Pancreas (tissue), 10 donors: ENCODE measurements around the gene INSR. TPM values are rescaled to one million over a fixed set of nuclear protein-coding genes. Genes with fewer than 3 reads are reported as not detected.
A peak's percentile ranks its signal among the peaks of the same experiment; 100 is the strongest.
"Not testable (repeated sequence)": the region's sequence is repeated elsewhere in the genome, so short reads cannot be mapped to it uniquely, and the experiment has no call there.

ENCODE experiments used
- ATAC-seq, 4 donors: fragments of 200-7000 bp; cut with Tn5 transposase; one replicate each; pipeline versions ENCODE4 v1.8.0 to v1.9.1; 2020; ENCODE audit warnings: mild to moderate bottlenecking in 4 of 4, moderate library complexity in 4 of 4
- DNase-seq, 6 donors: peaks; one replicate each; pipeline ENCODE4 v3.0.0-alpha.2; 2020
- FAIRE-seq: peaks from 2 replicates; lab custom pipeline; 2012; peaks lifted over from hg19 to GRCh38; lab: Jason Lieb, UNC
- H3K27ac ChIP-seq, 4 donors: fragments of 200-600 bp; sonication (generic); 1 replicate in 3 of 4; 2 replicates in 1 of 4; pipeline versions ENCODE4 v1.5.0 to v1.8.0; 2020
- H3K27me3 ChIP-seq, 4 donors: fragments of 200-600 bp; one replicate each; pipeline ENCODE4 v1.8.0; 2021
- H3K36me3 ChIP-seq, 3 donors: fragments of 200-600 bp; sonication (generic) in 1 of 3; one replicate each; pipeline versions ENCODE4 v1.5.0 to v1.8.0; 2020 to 2021
- H3K4me1 ChIP-seq, 3 donors: fragments of 200-600 bp; one replicate each; pipeline ENCODE4 v1.8.0; 2021
- H3K4me3 ChIP-seq, 4 donors: fragments of 200-600 bp; sonication (generic) in 2 of 4; one replicate each; pipeline versions ENCODE4 v1.5.0 to v1.8.0; 2020 to 2021
- H3K9me3 ChIP-seq, 4 donors: fragments of 200-600 bp; one replicate each; pipeline ENCODE4 v1.8.0; 2021
- CTCF ChIP-seq, 4 donors: fragments of 200-600 bp; sonication (generic) in 3 of 4; IDR thresholded peaks; one replicate each; pipeline versions ENCODE4 v1.5.0 to v1.8.0; 2021; ENCODE audit warnings: antibody characterized with exemption in 4 of 4
- WGBS, 2 donors: extraction: QIAGEN DNeasy Blood & Tissue Kit; methylation state at CpG; one replicate each; pipeline ENCODE4 v1.1.7; 2013; 5-methylcytosine and 5-hydroxymethylcytosine counted together
- intact Hi-C, 3 donors: fragments of 100-400 bp; cut with DNase I; formaldehyde crosslinking; loops; one replicate each; pipeline versions ENCODE4 v1.11.1 to v1.14.2; 2022
- polyA plus RNA-seq, 2 donors: library from polyadenylated mRNA; stranded (reverse); fragments of 200-250 nt; gene quantifications; one replicate each; pipeline ENCODE4 v1.2.3, GENCODE V29; 2013
- total RNA-seq, 6 donors: library from RNA; stranded (reverse); fragmentation: NEBNext Ultra II Directional in 4 of 6; extraction: Animal tissue kit (Norgen Biotek cat#: 25700) in 4 of 6; gene quantifications; one replicate each; pipeline versions ENCODE4 v1.2.1 to v1.2.4, GENCODE V29; 2021 to 2023
- donor health status: healthy with polysubstance abuse.
- donor health status: DM: no; HTN: no; CAD: no; lungs with moderate emphysema.
- donor health status: DM: no; HTN: no; CAD: no.
- donor health status: control.
- donor health status: control.
- donor health status: Bipolar disorder and iron deficiency.
- donor health status: DM: yes; HTN: yes; CAD: no.
- donor health status: DM: no; HTN: no; CAD: no.
- donor health status: DM: no; HTN: no; CAD: no.
- donor health status: DM: yes; HTN: yes; CAD: no.

The INSR gene
- total and polyA plus RNA-seq, 8 donors, result 45.1 to 205 (median 120) TPM

- no peak overlapping the region for H3K27ac ChIP-seq
- no peaks in the 10 kb centered on the region for H3K9me3 ChIP-seq
- DNase-seq, result no peak
- H3K36me3 ChIP-seq, result no peaks in the 10 kb centered on the region
- WGBS, 2 donors, result 91 to 95% methylated on average over 1 of the region's 1 CpG
- intact Hi-C loops, result no loop called here
- no peak overlapping the region for H3K4me3 ChIP-seq
- H3K27me3 ChIP-seq, result no peaks in the 10 kb centered on the region
- no peak for TF ChIP-seq CTCF (IDR thresholded peaks at IDR 0.05)
- ATAC-seq, result no peak
- H3K4me1 ChIP-seq, result no peaks in the 10 kb centered on the region
- no peak for FAIRE-seq
These were observed 33.6 kb upstream of the INSR start for GRCh38 chr19:7327802-7328201.

GRCh38 chr19:7326105-7326877 lies 32.1 kb upstream of the INSR start:
- Histone ChIP-seq H3K27me3 (no peaks in the 10 kb centered on the region), H3K4me1 (peaks cover 0 to 3% (median 0%) of the 10 kb centered on the region in 3 donors), H3K36me3 (no peaks in the 10 kb centered on the region), H3K4me3 (no peak overlapping the region), H3K9me3 (no peaks in the 10 kb centered on the region), H3K27ac (no peak overlapping the region)
- no peak for FAIRE-seq
- peak in 1 of 4 donors; percentile 9 for TF ChIP-seq CTCF (IDR thresholded peaks at IDR 0.05)
- ATAC-seq, result no peak
- intact Hi-C loops, result no loop called here
- WGBS, 2 donors, result 85 to 89% methylated on average over 7 to 10 of the region's 10 CpGs
- DNase-seq, result no peak

- H3K4me3 ChIP-seq, result no peak overlapping the region
- intact Hi-C loops, result no loop called here
- no peaks in the 10 kb centered on the region for H3K9me3 ChIP-seq
- FAIRE-seq (no peak), DNase-seq (no peak), ATAC-seq (no peak)
- H3K27me3 ChIP-seq, result no peaks in the 10 kb centered on the region
- 40 to 45% methylated on average over 2 of the region's 2 CpGs for WGBS, 2 donors
- no peaks in the 10 kb centered on the region for H3K36me3 ChIP-seq
- TF ChIP-seq CTCF (IDR thresholded peaks at IDR 0.05), result no peak
- H3K27ac ChIP-seq, result no peak overlapping the region
- peaks cover 0 to 5% (median 3%) of the 10 kb centered on the region in 3 donors for H3K4me1 ChIP-seq
These were observed 24.0 kb upstream of the INSR start for GRCh38 chr19:7318176-7318575.

- intact Hi-C loops, result no loop called here
- no peak for ATAC-seq
- H3K9me3 ChIP-seq, result no peaks in the 10 kb centered on the region
- no peak for TF ChIP-seq CTCF (IDR thresholded peaks at IDR 0.05)
- no peaks in the 10 kb centered on the region for H3K36me3 ChIP-seq
- H3K4me1 ChIP-seq, result no peaks in the 10 kb centered on the region
- H3K4me3 ChIP-seq, result no peak overlapping the region
- no peak for FAIRE-seq
- WGBS, 2 donors, result 90 to 92% methylated on average over 7 of the region's 7 CpGs
- H3K27ac ChIP-seq, result no peak overlapping the region
- no peak for DNase-seq
- H3K27me3 ChIP-seq, result no peaks in the 10 kb centered on the region
These were observed 18.6 kb upstream of the INSR start for GRCh38 chr19:7312816-7313215.

- TF ChIP-seq CTCF (IDR thresholded peaks at IDR 0.05), result no peak
- no peaks in the 10 kb centered on the region for H3K4me1 ChIP-seq
- H3K36me3 ChIP-seq, result no peaks in the 10 kb centered on the region
- intact Hi-C loops, result no loop called here
- ATAC-seq (no peak), FAIRE-seq (no peak), DNase-seq (no peak)
- no peaks in the 10 kb centered on the region for H3K27me3 ChIP-seq
- no peaks in the 10 kb centered on the region for H3K9me3 ChIP-seq
- no peak overlapping the region for H3K4me3 ChIP-seq
- no peak overlapping the region for H3K27ac ChIP-seq
- 96% methylated on average over 12 of the region's 12 CpGs for WGBS, 2 donors
These were observed 17.7 kb upstream of the INSR start for GRCh38 chr19:7311911-7312310.

- H3K4me1 ChIP-seq, intact Hi-C loops, H3K27ac ChIP-seq, H3K27me3 ChIP-seq, H3K36me3 ChIP-seq, H3K4me3 ChIP-seq, ATAC-seq, DNase-seq, H3K9me3 ChIP-seq, FAIRE-seq: not testable (repeated sequence)
- WGBS, 2 donors, result 74 to 77% methylated on average over 9 of the region's 9 CpGs
These were observed 14.1 kb upstream of the INSR start for GRCh38 chr19:7308327-7308726.
